ENCODE results near the gene HIGD1C.

DNA sequence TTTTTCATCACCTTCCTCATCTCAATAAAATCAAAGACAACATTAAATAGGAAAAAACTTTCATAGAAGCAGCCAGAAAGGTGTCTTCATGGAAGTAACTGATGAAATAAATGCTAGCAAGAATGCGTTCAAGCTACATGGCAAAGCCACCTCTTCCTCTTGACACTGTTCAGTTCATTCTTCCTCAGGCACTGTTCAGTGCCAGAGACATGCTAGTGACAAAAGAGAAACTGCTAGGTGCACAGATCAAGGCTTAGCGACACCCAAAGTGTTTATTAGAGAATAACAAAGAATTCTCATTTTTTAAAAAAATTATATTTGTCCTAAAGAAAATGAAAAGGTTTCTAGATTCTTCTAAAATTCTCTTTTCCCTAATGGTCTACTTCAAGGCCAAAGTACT, 66.6 kb downstream of the HIGD1C start:
- TF ChIP-seq ISL1 (CRISPR knock-in tag; IDR thresholded peaks at IDR 0.05) (no peak), ARNTL (CRISPR knock-in tag; IDR thresholded peaks at IDR 0.05; ENCODE audit: borderline replicate concordance, low read depth) (no peak), POU6F1 (CRISPR knock-in tag; IDR thresholded peaks at IDR 0.05; ENCODE audit: borderline replicate concordance, low read depth) (no peak), TOX (CRISPR knock-in tag; IDR thresholded peaks at IDR 0.05; ENCODE audit: borderline replicate concordance) (no peak), TSHZ2 (CRISPR knock-in tag; IDR thresholded peaks at IDR 0.05) (no peak), BACH2 (CRISPR knock-in tag; IDR thresholded peaks at IDR 0.05; ENCODE audit: borderline replicate concordance) (no peak), ZFP30 (CRISPR knock-in tag; IDR thresholded peaks at IDR 0.05) (no peak), TCF4 (CRISPR knock-in tag; IDR thresholded peaks at IDR 0.05; ENCODE audit: borderline replicate concordance) (no peak), ZC3H10 (CRISPR knock-in tag; IDR thresholded peaks at IDR 0.05) (no peak), ZFP3 (CRISPR knock-in tag; IDR thresholded peaks at IDR 0.05) (no peak)
- TF ChIP-seq, protein P1, sequence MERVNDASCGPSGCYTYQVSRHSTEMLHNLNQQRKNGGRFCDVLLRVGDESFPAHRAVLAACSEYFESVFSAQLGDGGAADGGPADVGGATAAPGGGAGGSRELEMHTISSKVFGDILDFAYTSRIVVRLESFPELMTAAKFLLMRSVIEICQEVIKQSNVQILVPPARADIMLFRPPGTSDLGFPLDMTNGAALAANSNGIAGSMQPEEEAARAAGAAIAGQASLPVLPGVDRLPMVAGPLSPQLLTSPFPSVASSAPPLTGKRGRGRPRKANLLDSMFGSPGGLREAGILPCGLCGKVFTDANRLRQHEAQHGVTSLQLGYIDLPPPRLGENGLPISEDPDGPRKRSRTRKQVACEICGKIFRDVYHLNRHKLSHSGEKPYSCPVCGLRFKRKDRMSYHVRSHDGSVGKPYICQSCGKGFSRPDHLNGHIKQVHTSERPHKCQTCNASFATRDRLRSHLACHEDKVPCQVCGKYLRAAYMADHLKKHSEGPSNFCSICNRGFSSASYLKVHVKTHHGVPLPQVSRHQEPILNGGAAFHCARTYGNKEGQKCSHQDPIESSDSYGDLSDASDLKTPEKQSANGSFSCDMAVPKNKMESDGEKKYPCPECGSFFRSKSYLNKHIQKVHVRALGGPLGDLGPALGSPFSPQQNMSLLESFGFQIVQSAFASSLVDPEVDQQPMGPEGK (CRISPR knock-in tag; IDR thresholded peaks at IDR 0.05; ENCODE audit: borderline replicate concordance) = no peak
- TF ChIP-seq, protein P2, sequence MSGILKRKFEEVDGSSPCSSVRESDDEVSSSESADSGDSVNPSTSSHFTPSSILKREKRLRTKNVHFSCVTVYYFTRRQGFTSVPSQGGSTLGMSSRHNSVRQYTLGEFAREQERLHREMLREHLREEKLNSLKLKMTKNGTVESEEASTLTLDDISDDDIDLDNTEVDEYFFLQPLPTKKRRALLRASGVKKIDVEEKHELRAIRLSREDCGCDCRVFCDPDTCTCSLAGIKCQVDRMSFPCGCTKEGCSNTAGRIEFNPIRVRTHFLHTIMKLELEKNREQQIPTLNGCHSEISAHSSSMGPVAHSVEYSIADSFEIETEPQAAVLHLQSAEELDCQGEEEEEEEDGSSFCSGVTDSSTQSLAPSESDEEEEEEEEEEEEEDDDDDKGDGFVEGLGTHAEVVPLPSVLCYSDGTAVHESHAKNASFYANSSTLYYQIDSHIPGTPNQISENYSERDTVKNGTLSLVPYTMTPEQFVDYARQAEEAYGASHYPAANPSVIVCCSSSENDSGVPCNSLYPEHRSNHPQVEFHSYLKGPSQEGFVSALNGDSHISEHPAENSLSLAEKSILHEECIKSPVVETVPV (CRISPR knock-in tag; IDR thresholded peaks at IDR 0.05) = no peak
